PC-9 (cell line): ENCODE measurements around the gene ARGLU1. TPM values are rescaled to one million over a fixed set of nuclear protein-coding genes. Genes with fewer than 3 reads are reported as not detected.

ENCODE experiments used
- BruUV-seq: library from RNA; stranded (reverse); fragments of 400-500 nt; replicated peaks from 2 replicates; lab custom pipeline; 2021; lab: Mats Ljungman, UMichigan
- CTCF ChIA-PET: fragments of 300-600 bp; sonication (Branson Sonifier 250); formaldehyde crosslinking; loops from one replicate; lab custom pipeline; 2022; ENCODE audit warnings: antibody characterized with exemption; lab: Charles Lee
- POLR2A ChIA-PET: fragments of 300-600 bp; sonication (Branson Sonifier 250); formaldehyde crosslinking; loops from one replicate; lab custom pipeline; 2022; ENCODE audit warnings: antibody characterized with exemption; ENCODE audit not compliant: unreplicated experiment; lab: Charles Lee
- DNase-seq, 2 experiments: peaks; one replicate each; pipeline versions ENCODE4 v3.0.0 to v3.0.0-alpha.2; 2015 to 2022; ENCODE audit warnings: mixed read lengths in 1 of 2
- H2AFZ ChIP-seq: fragments of 200-600 bp; sonication (generic); 2 replicates; pipeline ENCODE4 v1.8.1; 2017; ENCODE audit warnings: antibody characterized with exemption
- H3F3A ChIP-seq: fragments of 200-600 bp; sonication (generic); 2 replicates; pipeline ENCODE4 v1.8.1; 2017; ENCODE audit warnings: antibody characterized with exemption, mild to moderate bottlenecking, low read depth; ENCODE audit not compliant: insufficient read depth
- H3K27ac ChIP-seq: fragments of 200-600 bp; sonication (generic); 2 replicates; pipeline ENCODE4 v1.6.1; 2016; ENCODE audit warnings: mixed run types
- H3K27me3 ChIP-seq: fragments of 200-600 bp; sonication (generic); 2 replicates; pipeline ENCODE4 v1.6.1; 2016; ENCODE audit warnings: low read depth, mixed run types; ENCODE audit not compliant: insufficient read depth
- H3K36me3 ChIP-seq: fragments of 200-600 bp; sonication (generic); 2 replicates; pipeline ENCODE4 v1.6.1; 2016; ENCODE audit warnings: low read depth, mixed run types
- H3K4me1 ChIP-seq: fragments of 200-600 bp; sonication (generic); replicated peaks from 2 replicates; pipeline ENCODE4 v1.6.1; 2016; ENCODE audit warnings: mixed run types; ENCODE audit not compliant: insufficient read depth
- H3K4me2 ChIP-seq: fragments of 200-600 bp; sonication (generic); 2 replicates; pipeline ENCODE4 v1.6.1; 2017; ENCODE audit warnings: mixed run types
- H3K4me3 ChIP-seq: fragments of 200-600 bp; sonication (generic); 2 replicates; pipeline ENCODE4 v1.6.1; 2016; ENCODE audit warnings: mixed run types
- H3K79me2 ChIP-seq: fragments of 200-600 bp; sonication (generic); 2 replicates; pipeline ENCODE4 v1.6.1; 2017; ENCODE audit warnings: low read depth, mixed run types
- H3K9me2 ChIP-seq: fragments of 200-600 bp; sonication (generic); 2 replicates; pipeline ENCODE4 v1.8.1; 2017; ENCODE audit warnings: mild to moderate bottlenecking; ENCODE audit not compliant: insufficient read depth
- H3K9me3 ChIP-seq: fragments of 200-600 bp; sonication (generic); 2 replicates; pipeline ENCODE4 v1.8.1; 2016; ENCODE audit warnings: low read depth; ENCODE audit not compliant: insufficient read depth
- H4K20me1 ChIP-seq: fragments of 200-600 bp; sonication (generic); 2 replicates; pipeline ENCODE4 v1.8.1; 2017; ENCODE audit not compliant: insufficient read depth
- CTCF ChIP-seq: fragments of 200-600 bp; sonication (generic); conservative IDR thresholded peaks from 2 replicates; pipeline ENCODE4 v1.6.1; 2017; ENCODE audit warnings: mixed run types, antibody characterized with exemption, mild to moderate bottlenecking, moderate library complexity
- EZH2 ChIP-seq: fragments of 200-600 bp; sonication (generic); IDR thresholded peaks from 2 replicates; pipeline ENCODE4 v1.8.0; 2017; ENCODE audit warnings: antibody characterized with exemption, low read depth
- intact Hi-C: fragments of 100-400 bp; cut with micrococcal nuclease; formaldehyde crosslinking; loops from one replicate; pipeline ENCODE4 v1.10.0; 2022; ENCODE audit not compliant: unreplicated experiment
- total RNA-seq: library from RNA; stranded (reverse); gene quantifications from 2 replicates; pipeline ENCODE4 v1.2.3, GENCODE V29; 2021

Gene ARGLU1
- total RNA-seq, 1 experiment from 2014 or later, result 89.2 TPM

DNA sequence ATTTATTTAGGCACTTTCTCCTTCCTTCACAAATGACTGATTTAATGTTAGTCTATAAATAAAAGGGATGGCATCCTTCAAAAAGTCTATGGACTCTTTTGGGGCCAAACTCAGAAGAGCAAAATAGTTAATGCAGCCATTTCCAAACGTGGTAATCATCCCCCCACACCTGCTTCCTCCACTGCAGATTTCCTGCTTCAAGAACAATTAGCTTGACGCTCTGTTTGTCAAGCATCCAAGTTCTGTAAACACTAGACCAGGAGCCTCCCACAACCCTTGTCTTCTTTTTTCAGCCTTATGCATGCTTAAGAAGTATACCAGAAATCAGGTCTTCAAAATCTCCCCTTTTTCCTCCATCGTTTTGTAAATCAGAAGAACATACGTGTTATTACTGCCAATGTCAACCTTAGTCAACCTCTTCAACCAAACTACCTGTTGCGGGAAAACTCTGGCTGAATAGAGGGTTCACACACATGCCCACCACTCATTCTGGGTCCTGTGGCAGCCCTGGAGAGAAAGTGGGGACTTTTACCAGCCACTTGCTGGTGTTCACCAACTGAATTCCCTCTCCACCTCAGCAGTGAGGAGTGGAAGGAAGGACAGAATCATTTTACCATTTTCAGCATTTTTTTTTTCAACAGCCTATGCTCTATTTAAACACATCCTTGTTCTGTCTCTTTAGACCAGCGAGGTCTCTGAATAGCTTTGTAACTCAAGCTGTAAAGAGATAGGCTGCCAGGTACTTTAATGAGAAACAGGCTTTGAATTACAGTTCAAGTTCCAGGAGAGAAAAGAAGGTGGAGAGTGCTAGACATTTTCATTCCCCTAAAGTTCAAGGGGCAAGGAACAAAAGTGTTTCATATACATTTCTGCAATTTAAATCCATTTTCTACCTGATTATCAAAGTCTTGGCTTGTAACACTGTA lies 71.6 kb downstream of the ARGLU1 start:
- H3K36me3 ChIP-seq, result peaks cover 42% of the 10 kb centered on the region
- H3F3A ChIP-seq, result no peaks in the 10 kb centered on the region; the same call in 1 of the 2 replicates
- H3K4me2 ChIP-seq, result no peak overlapping the region
- peaks cover 72% of the 10 kb centered on the region for H3K79me2 ChIP-seq
- no TSS peak for BruUV-seq
- intact Hi-C loops, result no loop called here
- no peaks in the 10 kb centered on the region; the same call in 1 of the 2 replicates for H4K20me1 ChIP-seq
- ChIA-PET POLR2A (interaction anchor here (1.1 kb wide), 1 partner anchor 21 kb away, joined by 3 read pairs; no protein-coding TSS in a partner anchor), CTCF (no interaction called here)
- H3K4me1 ChIP-seq, result no peaks in the 10 kb centered on the region
- TF ChIP-seq EZH2 (no peak), CTCF (no peak)
- H2AFZ ChIP-seq, result no peak overlapping the region
- no peaks in the 10 kb centered on the region for H3K27me3 ChIP-seq
- no peak overlapping the region for H3K4me3 ChIP-seq
- no peaks in the 10 kb centered on the region for H3K9me2 ChIP-seq
- no peak for DNase-seq
- no peak overlapping the region for H3K27ac ChIP-seq
- no peaks in the 10 kb centered on the region for H3K9me3 ChIP-seq

DNA sequence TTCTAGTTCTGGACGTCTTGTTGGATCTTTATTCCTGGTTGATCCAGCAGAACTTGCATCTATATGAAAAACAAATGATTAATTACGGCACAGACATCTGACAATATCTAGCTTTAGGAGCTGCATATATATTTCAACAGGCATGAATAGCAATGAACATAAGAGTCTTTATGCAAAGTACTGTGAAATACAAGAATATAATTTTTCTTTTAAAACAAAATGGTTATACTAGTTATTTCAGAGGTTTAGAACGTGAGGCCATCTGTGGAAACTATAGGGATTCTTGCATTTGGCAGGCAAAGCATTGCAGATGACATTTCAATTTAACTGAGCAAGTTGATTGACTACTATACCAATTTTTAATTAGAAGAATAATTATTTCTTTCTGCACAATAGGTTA lies 73.0 kb downstream of the ARGLU1 start:
- peaks cover 34% of the 10 kb centered on the region for H3K36me3 ChIP-seq
- H3K9me3 ChIP-seq, result no peaks in the 10 kb centered on the region
- no peak overlapping the region for H2AFZ ChIP-seq
- intact Hi-C loops, result no loop called here
- no peaks in the 10 kb centered on the region; the same call in 1 of the 2 replicates for H4K20me1 ChIP-seq
- no peak overlapping the region for H3K4me3 ChIP-seq
- H3K4me1 ChIP-seq, result no peaks in the 10 kb centered on the region
- no peak overlapping the region for H3K27ac ChIP-seq
- ChIA-PET POLR2A (interaction anchor here (1.1 kb wide), 1 partner anchor 22 kb away, joined by 3 read pairs; no protein-coding TSS in a partner anchor), CTCF (interaction anchor here (0.6 kb wide), 1 partner anchor 909 kb away, joined by 6 read pairs; no protein-coding TSS in a partner anchor)
- peaks cover 10% of the 10 kb centered on the region for H3F3A ChIP-seq
- BruUV-seq, result no TSS peak
- TF ChIP-seq CTCF, result no peak
- no peak for TF ChIP-seq EZH2
- no peaks in the 10 kb centered on the region for H3K9me2 ChIP-seq
- DNase-seq, result no peak
- no peaks in the 10 kb centered on the region for H3K27me3 ChIP-seq
- no peak overlapping the region for H3K4me2 ChIP-seq
- H3K79me2 ChIP-seq, result peaks cover 58% of the 10 kb centered on the region

DNA sequence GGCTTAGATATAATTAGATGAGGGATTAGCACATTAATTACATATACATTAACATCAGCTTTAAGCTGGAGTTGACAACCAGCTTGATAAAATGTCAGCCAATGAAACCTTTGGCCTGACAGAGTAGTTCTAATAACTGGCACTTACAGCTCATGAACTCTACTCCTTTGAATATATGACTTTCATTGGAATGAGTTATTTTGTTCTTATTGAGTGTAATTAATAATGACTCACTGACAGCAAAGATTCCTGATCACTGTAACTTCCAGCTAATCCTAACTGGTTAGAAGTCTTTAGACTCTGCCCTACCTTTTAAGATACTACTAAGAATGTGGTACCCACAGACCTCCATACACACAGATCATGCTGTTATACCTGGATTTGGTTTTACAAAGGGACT lies 73.4 kb downstream of the ARGLU1 start:
- Histone ChIP-seq H3K9me3 (no peaks in the 10 kb centered on the region), H3K4me3 (no peak overlapping the region), H3K27ac (no peak overlapping the region), H3F3A (peaks cover 12% of the 10 kb centered on the region), H4K20me1 (no peaks in the 10 kb centered on the region; the same call in 1 of the 2 replicates), H3K9me2 (no peaks in the 10 kb centered on the region), H3K79me2 (peaks cover 54% of the 10 kb centered on the region), H3K4me1 (no peaks in the 10 kb centered on the region), H3K27me3 (no peaks in the 10 kb centered on the region), H2AFZ (no peak overlapping the region), H3K4me2 (no peak overlapping the region), H3K36me3 (peaks cover 33% of the 10 kb centered on the region)
- no peak for DNase-seq
- CTCF ChIA-PET, result interaction anchor here (0.6 kb wide), 1 partner anchor 908 kb away, joined by 6 read pairs; no protein-coding TSS in a partner anchor
- BruUV-seq, result no TSS peak
- intact Hi-C loops, result no loop called here
- POLR2A ChIA-PET, result no interaction called here
- TF ChIP-seq EZH2 (no peak), CTCF (no peak)
